Stimulated activated CD8-positive, alpha-beta memory T cell treated with anti-CD3 and anti-CD28 coated beads, Interleukin-15, amount 100 ng/mL, for 1 hour (primary cell): ENCODE data around the gene PRSS1.
"Not testable (repeated sequence)": the region's sequence is repeated elsewhere in the genome, so short reads cannot be mapped to it uniquely, and the experiment has no call there.

ENCODE experiments used
- DNase-seq: peaks from one replicate; pipeline ENCODE4 v3.0.0-alpha.2; 2020; ENCODE audit warnings: low read depth

The PRSS1 gene

GRCh38 chr7:142749218-142749993, at the start of gene PRSS1:
Gene PRSS1 (plus strand): TSS chr7:142749472. CDS start chr7:142749485, 13 bp downstream.
- no peak for DNase-seq

GRCh38 chr7:142700935-142701334, 48.3 kb upstream of the PRSS1 start:
- not testable (repeated sequence) for DNase-seq

DNA sequence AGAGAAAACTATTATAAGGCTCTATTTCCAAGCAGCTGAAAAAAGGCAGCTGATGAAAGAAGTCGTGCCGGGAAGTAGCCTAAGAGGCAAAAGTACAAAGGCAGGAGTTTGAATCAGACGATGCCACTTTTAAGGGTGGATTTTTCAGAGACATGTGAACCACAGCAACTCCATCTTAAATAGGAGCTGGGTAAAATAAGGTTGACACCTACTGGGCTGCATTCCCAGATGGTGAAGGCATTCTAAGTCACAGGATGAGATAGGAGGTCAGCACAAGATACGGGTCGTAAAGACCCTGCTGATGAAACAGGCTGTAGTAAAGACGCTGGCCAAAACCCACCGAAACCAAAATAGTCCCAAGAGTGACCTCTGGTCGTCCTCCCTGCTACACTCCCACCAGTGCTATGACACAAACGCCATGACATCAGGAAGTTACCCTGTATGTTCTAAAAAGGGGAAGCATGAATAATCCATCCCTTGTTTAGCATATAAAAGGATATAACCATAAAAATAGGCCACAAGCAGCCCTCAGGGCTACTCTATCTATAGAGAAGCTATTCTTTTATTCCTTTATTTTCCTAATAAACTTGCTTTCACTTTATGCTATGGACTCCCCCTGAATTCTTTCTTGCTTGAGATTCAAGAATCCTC, 45.5 kb upstream of the PRSS1 start:
- no peak for DNase-seq

- not testable (repeated sequence) for DNase-seq
Observed at GRCh38 chr7:142708726-142709125, 40.5 kb upstream of the PRSS1 start.

GRCh38 chr7:142709921-142710320, 39.4 kb upstream of the PRSS1 start:
- no peak for DNase-seq

- DNase-seq = no peak
Observed at GRCh38 chr7:142711196-142711595, 38.1 kb upstream of the PRSS1 start.

- no peak for DNase-seq
Observed at GRCh38 chr7:142711746-142712616, 37.3 kb upstream of the PRSS1 start.

DNA sequence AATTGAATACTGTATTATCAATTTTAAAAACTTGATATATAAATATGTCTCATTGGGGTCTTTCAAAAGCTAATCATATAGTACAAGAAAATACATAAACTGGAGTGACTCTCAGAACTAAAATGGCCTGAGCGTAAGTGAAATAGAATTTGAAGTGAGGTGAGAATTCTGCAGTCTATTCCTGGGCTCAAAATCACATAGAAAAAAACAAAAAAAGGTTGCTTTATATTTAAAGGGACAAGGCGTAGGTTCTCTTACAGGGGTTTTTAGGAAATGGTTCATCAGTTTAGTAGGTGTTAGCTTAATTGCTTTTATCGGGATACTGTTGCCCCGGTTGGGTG, 36.7 kb upstream of the PRSS1 start:
- DNase-seq = no peak

GRCh38 chr7:142714375-142714774, 34.9 kb upstream of the PRSS1 start:
- DNase-seq = no peak

- no peak for DNase-seq
Observed at GRCh38 chr7:142716596-142716995, 32.7 kb upstream of the PRSS1 start.

DNA sequence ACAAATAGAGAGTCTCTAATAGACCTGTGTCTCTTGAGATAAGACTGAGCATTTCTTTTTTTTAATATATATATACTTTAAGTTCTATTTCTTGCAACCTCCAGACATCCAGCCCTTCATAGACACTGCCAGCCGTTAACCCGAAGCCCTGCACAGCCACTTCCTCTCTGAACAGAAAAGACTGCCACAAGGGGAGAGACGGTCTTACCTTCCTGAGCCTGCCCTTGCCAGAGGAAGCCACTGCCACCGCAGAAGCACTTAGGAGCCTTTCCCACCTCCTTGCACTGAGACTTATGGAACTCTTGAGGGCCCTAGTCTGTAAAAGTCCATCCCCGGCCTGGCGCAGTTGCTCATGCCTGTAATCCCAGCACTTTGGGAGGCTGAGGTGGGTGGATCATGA, 31.8 kb upstream of the PRSS1 start:
- DNase-seq = no peak

GRCh38 chr7:142718313-142718712, 31.0 kb upstream of the PRSS1 start:
- DNase-seq = no peak

DNA sequence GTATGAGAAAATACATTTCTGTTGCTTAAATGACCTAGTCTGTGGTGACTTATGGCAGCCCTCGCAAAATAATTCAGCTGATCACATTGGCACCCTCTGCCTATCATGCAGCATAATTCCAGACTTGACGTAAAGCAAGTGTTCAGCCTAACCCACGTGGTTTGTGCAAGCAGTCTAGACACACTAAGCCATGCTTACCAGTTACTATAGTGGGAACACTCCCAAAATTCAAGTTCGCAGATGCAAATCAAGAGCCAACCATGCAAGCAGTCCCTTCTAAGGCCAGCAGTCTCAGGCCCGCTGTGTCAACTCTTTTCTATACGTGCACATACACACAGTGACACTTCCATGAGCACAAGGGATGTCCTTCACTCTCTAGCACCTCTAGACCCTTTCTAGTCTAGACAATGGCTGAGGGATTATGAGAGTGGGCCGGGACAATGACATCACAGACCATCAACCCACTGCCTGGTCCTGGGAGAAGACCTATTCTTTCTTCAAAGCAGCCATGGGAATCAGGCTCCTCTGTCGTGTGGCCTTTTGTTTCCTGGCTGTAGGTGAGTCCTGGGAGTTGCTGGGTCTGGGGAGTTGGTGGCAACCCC, 29.0 kb upstream of the PRSS1 start:
- DNase-seq = no peak

DNA sequence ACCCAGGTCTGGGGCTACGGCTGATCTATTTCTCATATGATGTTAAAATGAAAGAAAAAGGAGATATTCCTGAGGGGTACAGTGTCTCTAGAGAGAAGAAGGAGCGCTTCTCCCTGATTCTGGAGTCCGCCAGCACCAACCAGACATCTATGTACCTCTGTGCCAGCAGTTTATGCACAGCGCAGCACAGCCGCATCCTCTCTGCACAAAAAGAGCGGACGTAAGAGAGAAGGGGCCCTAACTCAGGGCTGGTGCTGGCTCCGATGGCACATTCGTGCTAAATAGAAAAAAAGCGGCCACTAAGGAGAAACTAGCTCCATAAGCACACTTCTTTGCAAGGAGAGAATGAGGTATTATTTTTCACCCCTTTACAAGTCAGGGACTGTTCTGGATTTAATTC, 28.3 kb upstream of the PRSS1 start:
- no peak for DNase-seq

DNA sequence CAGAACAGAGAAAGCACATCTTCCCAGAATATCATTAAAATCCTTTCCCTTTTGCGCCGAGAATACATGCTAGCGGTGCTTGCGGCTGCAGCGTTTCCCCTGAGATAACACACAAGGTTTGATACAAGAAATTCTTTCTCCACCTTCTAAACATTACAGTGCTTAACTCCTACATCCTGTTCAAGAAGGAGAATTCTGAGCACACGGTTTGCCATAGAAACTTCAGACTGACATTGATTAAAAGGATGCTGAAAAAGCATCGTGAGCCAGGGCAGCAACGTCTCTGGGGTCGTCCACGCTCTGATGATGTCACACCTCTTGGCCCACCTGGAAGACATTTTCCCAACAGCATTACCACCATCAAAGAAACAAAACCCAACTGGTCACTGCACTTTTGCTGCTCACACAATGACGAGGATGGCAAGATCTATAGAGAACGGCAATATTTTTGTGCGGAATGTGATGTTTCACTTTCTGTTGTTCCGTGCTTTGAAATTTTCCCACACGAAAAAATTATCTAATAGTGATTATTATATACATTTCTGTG, 27.0 kb upstream of the PRSS1 start:
- DNase-seq = no peak

DNA sequence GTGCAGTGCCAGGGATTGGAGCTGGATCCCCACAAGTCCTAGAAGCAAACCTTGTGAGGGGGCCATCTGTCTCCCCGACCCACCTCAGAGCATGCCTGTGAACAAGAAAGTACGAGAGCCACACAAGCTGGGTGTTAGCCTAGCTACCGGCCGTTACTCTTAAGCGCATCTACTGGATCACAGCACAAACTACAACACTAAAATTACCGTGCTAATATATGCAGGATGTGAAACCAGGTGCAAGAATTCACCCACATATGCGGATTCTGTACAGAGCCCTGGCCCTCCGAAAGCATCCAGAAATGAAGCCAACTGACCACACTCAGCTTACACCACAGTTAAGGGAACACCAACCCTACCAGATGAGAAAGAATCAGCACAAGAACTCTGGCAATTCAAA, 16.0 kb upstream of the PRSS1 start:
- no peak for DNase-seq

- DNase-seq = no peak
Observed at GRCh38 chr7:142739923-142740492, 9.3 kb upstream of the PRSS1 start.

DNA sequence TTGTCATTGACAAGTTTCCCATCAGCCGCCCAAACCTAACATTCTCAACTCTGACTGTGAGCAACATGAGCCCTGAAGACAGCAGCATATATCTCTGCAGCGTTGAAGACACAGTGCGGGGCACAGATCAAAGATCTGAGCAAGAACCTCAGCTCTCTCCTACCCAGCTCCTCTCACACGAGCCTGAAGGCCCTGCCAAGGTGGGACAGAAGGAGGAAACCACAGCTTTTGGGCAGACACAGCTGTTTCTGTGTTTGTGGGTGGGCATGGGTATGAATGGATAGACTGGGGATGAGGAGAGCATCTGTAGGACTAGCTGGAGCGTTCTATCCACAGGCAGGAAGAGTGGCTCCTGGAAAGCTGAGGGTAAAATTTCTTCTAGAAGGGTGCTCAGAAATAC, 8.5 kb upstream of the PRSS1 start:
- DNase-seq = no peak

DNA sequence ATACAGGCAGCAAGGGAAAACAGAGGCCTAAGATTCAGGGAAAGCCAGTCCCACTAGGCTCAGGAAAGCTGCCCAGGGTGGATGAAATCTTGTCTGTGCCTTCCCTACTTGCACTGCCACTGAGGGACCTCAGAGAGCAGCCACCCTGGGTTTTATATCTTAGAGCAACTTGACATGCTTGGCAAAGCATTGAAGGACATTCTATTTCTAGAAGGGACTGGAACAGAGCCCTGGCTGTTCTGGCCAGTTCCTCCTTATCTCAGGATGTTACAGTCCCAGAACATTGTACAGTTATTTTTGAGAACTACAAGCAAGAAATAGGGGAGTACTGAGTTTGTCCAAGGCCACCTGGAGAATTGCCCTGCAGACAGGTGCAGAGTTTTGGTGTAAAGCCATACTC, 7.3 kb upstream of the PRSS1 start:
- DNase-seq = not testable (repeated sequence)

DNA sequence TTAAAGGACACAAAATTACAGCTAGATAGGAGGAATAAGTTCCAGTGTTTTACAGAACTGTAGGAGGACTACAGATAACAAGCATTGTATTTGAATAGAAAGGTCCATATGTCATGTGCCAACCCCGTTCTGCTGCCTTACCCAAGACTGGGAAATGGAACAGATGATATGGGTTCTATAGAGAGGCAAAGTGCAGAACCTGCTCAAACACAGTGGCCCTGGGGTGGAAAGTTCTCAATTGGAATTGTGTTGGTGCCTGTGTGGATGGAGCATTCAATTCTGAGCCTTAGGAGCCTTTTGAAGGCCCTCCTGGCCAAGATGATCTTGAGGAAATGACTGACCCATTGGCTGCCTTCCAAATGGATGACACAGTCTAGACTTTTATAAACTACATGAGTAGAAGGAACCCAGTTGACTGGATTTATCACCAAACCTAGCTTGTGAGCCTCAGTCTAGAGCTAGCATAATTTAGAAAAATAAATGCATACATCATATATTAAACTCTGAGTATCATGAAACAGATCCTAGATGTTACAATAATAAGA, 4.1 kb upstream of the PRSS1 start:
- DNase-seq = no peak

DNA sequence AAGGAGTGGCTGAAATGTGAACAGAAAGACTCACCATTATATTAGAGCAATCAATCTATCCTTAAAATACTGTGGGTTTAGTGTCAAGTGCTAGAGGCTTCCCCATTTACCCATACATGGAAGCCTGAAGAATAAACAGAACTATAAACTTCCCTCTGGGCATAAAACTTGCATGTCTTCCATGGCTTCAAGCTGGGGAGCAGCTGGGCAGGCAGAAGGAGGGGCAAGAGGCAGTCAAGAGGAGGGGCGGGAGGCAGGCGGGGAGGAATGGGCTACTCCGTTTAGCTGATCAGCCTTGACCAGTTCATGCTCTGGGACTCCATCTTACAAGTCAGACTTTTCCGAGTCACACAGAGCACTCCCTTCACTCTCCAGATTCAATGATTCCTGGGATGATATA, 3.5 kb upstream of the PRSS1 start:
- DNase-seq = no peak

DNA sequence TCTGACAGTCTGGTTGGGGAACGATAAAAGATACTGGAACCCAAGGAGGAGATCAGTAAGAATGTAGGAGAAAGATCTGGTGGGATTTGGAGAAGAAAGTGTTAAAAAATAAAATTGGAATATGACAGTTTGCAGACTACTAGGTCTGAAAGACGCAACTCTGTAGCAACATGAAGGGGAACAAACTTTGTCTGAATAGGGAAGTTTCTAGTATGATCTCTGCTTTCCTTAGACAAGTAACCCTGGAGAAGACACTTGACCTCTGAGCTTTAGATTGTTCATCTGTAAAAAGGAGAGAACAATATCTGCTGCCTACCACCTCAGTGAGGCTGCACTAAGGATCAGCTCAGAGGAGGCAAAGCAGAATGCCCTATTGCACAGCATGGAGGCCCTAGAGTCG, 3.0 kb upstream of the PRSS1 start:
- DNase-seq = no peak
